ENCODE results near the gene TMCC3.

DNA sequence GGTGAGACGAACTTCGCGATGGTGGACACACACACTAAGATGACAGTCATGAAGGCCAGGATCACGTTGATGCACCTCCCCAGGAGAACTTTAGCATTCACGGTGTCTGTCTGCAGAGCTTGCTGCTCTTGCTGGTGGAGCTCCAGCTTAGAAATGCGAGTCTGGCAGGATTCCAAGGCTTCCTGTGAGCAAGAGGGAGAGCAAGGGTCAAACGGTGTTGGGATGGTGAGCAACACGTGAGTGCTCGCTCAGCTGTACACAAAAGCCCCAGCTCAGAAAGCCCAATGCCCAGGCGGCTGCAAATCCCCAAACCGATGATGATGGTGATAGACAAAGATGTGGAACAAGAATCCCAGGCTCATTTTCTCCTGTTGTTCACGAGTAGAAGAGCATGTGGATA, 78.8 kb downstream of the TMCC3 start:
- TF ChIP-seq CBFB (CRISPR knock-in tag; IDR thresholded peaks at IDR 0.05): no peak
- TF ChIP-seq, protein P1, sequence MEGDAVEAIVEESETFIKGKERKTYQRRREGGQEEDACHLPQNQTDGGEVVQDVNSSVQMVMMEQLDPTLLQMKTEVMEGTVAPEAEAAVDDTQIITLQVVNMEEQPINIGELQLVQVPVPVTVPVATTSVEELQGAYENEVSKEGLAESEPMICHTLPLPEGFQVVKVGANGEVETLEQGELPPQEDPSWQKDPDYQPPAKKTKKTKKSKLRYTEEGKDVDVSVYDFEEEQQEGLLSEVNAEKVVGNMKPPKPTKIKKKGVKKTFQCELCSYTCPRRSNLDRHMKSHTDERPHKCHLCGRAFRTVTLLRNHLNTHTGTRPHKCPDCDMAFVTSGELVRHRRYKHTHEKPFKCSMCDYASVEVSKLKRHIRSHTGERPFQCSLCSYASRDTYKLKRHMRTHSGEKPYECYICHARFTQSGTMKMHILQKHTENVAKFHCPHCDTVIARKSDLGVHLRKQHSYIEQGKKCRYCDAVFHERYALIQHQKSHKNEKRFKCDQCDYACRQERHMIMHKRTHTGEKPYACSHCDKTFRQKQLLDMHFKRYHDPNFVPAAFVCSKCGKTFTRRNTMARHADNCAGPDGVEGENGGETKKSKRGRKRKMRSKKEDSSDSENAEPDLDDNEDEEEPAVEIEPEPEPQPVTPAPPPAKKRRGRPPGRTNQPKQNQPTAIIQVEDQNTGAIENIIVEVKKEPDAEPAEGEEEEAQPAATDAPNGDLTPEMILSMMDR (CRISPR knock-in tag; IDR thresholded peaks at IDR 0.05): peak; percentile 16; the same call in 1 of the 2 replicates
- no peak for TF ChIP-seq POLR2A (IDR thresholded peaks at IDR 0.05; ENCODE audit: insufficient read depth in 1 of 2, low read depth in 2 of 2, low read length in 2 of 2)
- no peak for TF ChIP-seq ELF1 (CRISPR knock-in tag; IDR thresholded peaks at IDR 0.05)
- TF ChIP-seq ZNF543 (CRISPR knock-in tag; IDR thresholded peaks at IDR 0.05): no peak
- TF ChIP-seq, protein P2, sequence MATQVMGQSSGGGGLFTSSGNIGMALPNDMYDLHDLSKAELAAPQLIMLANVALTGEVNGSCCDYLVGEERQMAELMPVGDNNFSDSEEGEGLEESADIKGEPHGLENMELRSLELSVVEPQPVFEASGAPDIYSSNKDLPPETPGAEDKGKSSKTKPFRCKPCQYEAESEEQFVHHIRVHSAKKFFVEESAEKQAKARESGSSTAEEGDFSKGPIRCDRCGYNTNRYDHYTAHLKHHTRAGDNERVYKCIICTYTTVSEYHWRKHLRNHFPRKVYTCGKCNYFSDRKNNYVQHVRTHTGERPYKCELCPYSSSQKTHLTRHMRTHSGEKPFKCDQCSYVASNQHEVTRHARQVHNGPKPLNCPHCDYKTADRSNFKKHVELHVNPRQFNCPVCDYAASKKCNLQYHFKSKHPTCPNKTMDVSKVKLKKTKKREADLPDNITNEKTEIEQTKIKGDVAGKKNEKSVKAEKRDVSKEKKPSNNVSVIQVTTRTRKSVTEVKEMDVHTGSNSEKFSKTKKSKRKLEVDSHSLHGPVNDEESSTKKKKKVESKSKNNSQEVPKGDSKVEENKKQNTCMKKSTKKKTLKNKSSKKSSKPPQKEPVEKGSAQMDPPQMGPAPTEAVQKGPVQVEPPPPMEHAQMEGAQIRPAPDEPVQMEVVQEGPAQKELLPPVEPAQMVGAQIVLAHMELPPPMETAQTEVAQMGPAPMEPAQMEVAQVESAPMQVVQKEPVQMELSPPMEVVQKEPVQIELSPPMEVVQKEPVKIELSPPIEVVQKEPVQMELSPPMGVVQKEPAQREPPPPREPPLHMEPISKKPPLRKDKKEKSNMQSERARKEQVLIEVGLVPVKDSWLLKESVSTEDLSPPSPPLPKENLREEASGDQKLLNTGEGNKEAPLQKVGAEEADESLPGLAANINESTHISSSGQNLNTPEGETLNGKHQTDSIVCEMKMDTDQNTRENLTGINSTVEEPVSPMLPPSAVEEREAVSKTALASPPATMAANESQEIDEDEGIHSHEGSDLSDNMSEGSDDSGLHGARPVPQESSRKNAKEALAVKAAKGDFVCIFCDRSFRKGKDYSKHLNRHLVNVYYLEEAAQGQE (IDR thresholded peaks at IDR 0.05; ENCODE audit: borderline replicate concordance in 1 of 2, low read depth in 1 of 2, low read length in 2 of 2): no peak
- TF ChIP-seq ZNF350 (CRISPR knock-in tag; IDR thresholded peaks at IDR 0.05; ENCODE audit: borderline replicate concordance, low read depth): peak; percentile 63; the same call in 1 of the 2 replicates
- peak; percentile 48; the same call in 1 of the 2 replicates for TF ChIP-seq CEBPG (CRISPR knock-in tag; IDR thresholded peaks at IDR 0.05)
- TF ChIP-seq KAT7 (CRISPR knock-in tag; IDR thresholded peaks at IDR 0.05; ENCODE audit: borderline replicate concordance): no peak
- no peak for TF ChIP-seq HNRNPUL1 (IDR thresholded peaks at IDR 0.05; ENCODE audit: low read depth, low read length)
- 0 out of 2 replicates have a peak, but pooled peaks have one; percentile 52 for TF ChIP-seq HIVEP1 (CRISPR knock-in tag; IDR thresholded peaks at IDR 0.05)
- no peak for TF ChIP-seq MIER3 (CRISPR knock-in tag; IDR thresholded peaks at IDR 0.05; ENCODE audit: borderline replicate concordance)
- TF ChIP-seq POLR2G (IDR thresholded peaks at IDR 0.05; ENCODE audit: low read depth, low read length): no peak
